Measurements from ENCODE around the gene DUSP2. TPM values are rescaled to one million over a fixed set of nuclear protein-coding genes. Genes with fewer than 3 reads are reported as not detected.

The DUSP2 gene
- total and polyA plus RNA-seq, 2 experiments from 2014 or later = 6.6 to 13.0 TPM

- H3K4me3 Mint-ChIP-seq = no peak overlapping the region
- DNase-seq (ENCODE audit: low spot score) = no peak
- Histone ChIP-seq H3K27ac (ENCODE audit: low read depth) (no peak overlapping the region), H3F3A (replicated peaks; ENCODE audit: low read depth) (no peaks in the 10 kb centered on the region), H3K27me3 (ENCODE audit: insufficient read depth) (no peaks in the 10 kb centered on the region), H3K4me3 (no peak overlapping the region), H2AFZ (0 out of 2 replicates have a peak overlapping the region, but pooled peaks have one; percentile 28), H3K4me1 (ENCODE audit: insufficient read depth) (peaks cover 7% of the 10 kb centered on the region; the same call in 1 of the 2 replicates), H4K20me1 (replicated peaks; ENCODE audit: insufficient read depth) (no peaks in the 10 kb centered on the region), H3K79me2 (replicated peaks; ENCODE audit: insufficient read depth) (no peaks in the 10 kb centered on the region), H3K9me2 (ENCODE audit: insufficient read depth) (no peaks in the 10 kb centered on the region; the same call in 1 of the 2 replicates), H3K36me3 (ENCODE audit: insufficient read depth) (no peaks in the 10 kb centered on the region), H3K4me2 (no peak overlapping the region)
- TF ChIP-seq EZH2 (IDR thresholded peaks at IDR 0.05; ENCODE audit: low read depth, unreplicated experiment) = no peak
- no peak for TF ChIP-seq ZNF331 (CRISPR knock-in tag; IDR thresholded peaks at IDR 0.05; ENCODE audit: low read depth)
- TF ChIP-seq CREB1 (CRISPR knock-in tag; IDR thresholded peaks at IDR 0.05; ENCODE audit: low read depth) = no peak
- no peak for TF ChIP-seq ZNF462 (CRISPR knock-in tag; IDR thresholded peaks at IDR 0.05)
- TF ChIP-seq ETS1 (IDR thresholded peaks at IDR 0.05) = no peak
- no peak for TF ChIP-seq REST (IDR thresholded peaks at IDR 0.05; ENCODE audit: unreplicated experiment)
- TF ChIP-seq JUNB (IDR thresholded peaks at IDR 0.05; ENCODE audit: unreplicated experiment) = no peak
- no peak for TF ChIP-seq POLR2AphosphoS5 (IDR thresholded peaks at IDR 0.05; ENCODE audit: low read depth)
- TF ChIP-seq NANOG (IDR thresholded peaks at IDR 0.05; ENCODE audit: borderline replicate concordance) = no peak
- H3K4me1 Mint-ChIP-seq = peaks cover 11% of the 10 kb centered on the region; the same call in 2 of the 3 replicates
- no peaks in the 10 kb centered on the region for H3K36me3 Mint-ChIP-seq (ENCODE audit: low read depth)
- H3K27ac Mint-ChIP-seq = no peak overlapping the region; the same call in 1 of the 2 replicates
- H3K27me3 Mint-ChIP-seq (ENCODE audit: insufficient read depth, low read depth, poor library complexity) = peaks cover 6% of the 10 kb centered on the region
- ATAC-seq = no peak
- H3K9me3 Mint-ChIP-seq = no peaks in the 10 kb centered on the region; the same call in 2 of the 3 replicates
Measured at GRCh38 chr2:96098900-96099590, 46.2 kb downstream of the DUSP2 start.

Data from GM23338 (cell line).